Right forelimb (tissue), 1 donor: ENCODE data around the gene TXLNA.

Source experiments
- DNase-seq: peaks from one replicate; pipeline ENCODE4 v3.0.0-alpha.2; 2018

Gene TXLNA

GRCh38 chr1:32215629-32216480 lies 36.4 kb downstream of the TXLNA start:
- peak; percentile 70 for DNase-seq

- no peak for DNase-seq
These were observed 37.1 kb downstream of the TXLNA start for GRCh38 chr1:32216566-32216965.

DNA sequence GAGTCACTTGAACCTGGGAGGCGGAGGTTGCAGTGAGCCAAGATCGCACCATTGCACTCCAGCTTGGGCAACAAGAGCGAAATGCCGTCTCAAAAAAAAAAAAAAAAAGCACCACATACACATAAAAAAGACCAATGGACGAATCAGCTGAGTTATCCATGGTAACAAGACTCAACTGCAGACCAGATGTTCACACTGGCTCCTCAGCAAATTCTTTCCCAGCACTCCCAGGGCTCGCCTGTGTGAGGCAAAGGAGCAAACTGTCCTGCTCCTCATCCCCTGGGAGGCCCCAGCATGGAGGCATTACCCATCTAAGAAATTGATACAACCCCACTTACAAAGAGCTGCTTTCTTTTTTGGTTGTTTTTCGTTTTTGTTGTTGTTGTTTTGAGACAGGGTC lies 39.5 kb downstream of the TXLNA start:
- no peak for DNase-seq

GRCh38 chr1:32220746-32221580 lies 41.5 kb downstream of the TXLNA start:
- no peak for DNase-seq

DNA sequence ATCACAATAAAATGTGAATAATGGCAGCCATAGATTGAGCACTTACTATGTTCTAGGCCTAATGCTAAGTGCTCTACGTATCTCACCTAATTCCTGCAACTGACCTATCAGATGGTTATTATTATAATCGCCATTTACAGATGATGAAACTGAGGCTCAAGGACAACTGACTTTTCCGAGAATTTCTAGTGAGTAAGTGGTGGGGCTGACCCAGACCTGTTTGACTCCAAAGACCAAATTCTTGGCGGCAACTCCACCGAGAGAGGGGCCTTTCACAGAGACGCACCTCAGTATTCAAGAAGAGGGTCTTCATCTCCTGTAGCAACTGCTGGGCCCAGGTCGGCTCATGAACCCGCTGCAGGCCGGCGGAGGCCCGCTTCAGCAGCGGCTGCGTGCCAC lies 42.1 kb downstream of the TXLNA start:
- DNase-seq: no peak

DNA sequence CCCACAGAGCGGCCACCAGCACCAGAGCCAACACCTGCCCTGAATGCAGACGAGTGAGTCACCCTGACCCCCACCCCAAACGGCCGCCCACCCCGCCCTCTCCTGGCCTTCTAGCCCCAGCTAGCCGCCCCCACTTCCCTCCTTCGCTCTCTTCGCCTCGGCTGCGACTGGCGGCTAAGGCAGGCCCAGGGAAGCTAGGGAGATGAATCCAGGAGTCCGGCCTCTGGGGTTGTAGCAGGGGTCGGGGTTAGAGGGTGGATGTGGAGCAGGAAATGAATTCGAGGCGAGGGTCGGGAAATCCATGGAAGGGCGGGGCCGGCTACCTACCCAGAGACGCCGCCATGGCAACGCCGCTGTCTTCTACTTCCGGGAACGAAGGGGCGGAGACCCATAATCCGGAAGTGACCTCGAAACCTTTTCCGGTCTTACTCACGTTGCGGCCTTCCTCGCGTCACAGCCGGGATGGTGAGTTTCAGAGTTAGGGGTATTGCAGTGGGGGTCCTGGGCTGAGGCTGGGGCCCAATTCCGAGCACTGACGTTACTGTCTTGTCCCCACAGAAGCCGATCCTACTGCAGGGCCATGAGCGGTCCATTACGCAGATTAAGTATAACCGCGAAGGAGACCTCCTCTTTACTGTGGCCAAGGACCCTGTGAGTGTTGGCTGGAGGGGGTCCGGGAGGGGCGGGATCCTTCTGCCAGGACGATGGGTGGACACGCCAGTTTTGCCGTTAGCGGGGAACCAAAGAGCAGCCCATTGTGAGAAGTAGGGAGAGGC lies 42.7 kb downstream of the TXLNA start, which contains the start of the genes EIF3I and TMEM234:
Gene EIF3I, plus strand, starts transcription at position 428 of the 776 bp plus-strand sequence. Its CDS starts 35 bp downstream, at position 463.
Gene TMEM234, minus strand, starts transcription at position 374 of the 776 bp plus-strand sequence. Its CDS starts 31 bp downstream, at position 343.
- DNase-seq: peak; percentile 94

GRCh38 chr1:32223683-32224082 lies 44.2 kb downstream of the TXLNA start:
- DNase-seq: no peak

- DNase-seq: no peak
These were observed 44.8 kb downstream of the TXLNA start for GRCh38 chr1:32224285-32224684.

- no peak for DNase-seq
These were observed 49.3 kb downstream of the TXLNA start for GRCh38 chr1:32228771-32229170.

GRCh38 chr1:32231843-32232432 lies 52.5 kb downstream of the TXLNA start:
- DNase-seq: no peak

DNA sequence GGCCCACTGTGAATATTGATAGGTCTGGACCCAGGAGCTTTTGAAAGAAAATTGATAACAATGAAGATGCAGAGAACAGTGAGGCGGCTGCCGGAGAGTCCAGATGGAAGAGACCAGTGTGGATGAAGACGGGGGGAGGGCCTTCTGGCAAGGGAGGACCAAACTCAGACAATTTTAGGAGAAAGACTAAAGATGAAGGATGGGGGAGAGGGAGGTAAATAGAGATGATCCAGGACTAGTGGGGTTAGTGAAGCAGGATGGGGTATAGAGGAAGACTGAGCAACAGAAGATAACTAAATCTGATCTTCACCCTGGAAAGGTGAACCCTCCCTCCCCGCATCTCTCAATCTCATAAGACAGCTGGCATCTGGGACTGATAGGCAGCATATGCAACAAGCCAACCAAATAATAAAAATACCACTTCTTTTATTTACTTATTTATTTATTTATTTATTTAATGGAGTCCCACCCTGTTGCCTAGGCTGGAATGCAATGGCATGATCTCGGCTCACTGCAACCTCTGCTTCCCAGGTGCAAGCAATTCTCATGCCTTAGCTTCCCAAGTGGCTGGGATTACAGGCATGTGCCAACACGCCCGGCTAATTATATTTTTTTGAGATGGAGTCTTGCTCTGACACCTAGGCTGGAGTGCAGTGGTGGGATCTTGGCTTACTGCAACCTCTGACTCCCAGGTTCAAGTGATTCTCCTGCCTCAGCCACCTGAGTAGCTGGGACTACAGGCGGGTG lies 53.3 kb downstream of the TXLNA start:
- DNase-seq: no peak

DNA sequence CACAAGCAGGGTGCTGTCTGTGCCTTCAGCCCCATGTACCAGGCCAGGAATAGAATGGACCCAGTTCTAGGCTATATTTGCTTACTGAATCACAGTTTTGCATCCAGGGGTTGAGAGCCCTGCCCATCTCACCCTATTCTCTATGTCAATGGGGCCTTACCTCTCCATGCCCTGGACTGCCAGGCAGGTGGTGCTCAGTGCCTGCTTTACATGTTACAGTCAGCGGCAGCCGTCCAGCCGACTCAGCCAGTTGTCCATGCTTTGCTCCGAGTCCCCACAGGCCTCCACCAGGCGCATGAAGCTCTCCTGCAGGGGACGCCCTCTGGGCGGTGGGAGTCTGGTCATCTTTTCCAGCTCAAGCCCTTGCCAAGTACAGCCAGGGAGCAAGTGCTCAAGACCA lies 55.3 kb downstream of the TXLNA start:
- DNase-seq: no peak

DNA sequence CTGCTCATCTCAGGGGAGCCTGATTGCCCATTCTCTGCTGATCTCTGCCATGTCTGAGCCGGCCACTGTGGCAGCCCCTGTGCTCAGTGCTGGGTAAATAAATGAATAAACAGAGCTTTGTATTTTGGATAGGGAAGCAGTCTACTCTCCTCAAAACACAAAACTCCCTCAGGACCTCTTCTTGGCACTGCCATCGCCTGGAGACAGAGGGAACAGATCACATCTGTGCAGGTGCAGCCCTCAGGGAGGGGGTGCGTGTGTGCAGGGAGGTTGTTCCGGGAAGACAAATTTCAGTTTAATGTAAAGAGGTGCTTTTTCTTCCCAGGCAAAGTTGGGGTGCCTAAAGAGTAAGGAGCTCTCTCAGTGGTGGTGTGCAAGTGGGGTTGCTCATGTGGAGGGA lies 59.9 kb downstream of the TXLNA start:
- no peak for DNase-seq

DNA sequence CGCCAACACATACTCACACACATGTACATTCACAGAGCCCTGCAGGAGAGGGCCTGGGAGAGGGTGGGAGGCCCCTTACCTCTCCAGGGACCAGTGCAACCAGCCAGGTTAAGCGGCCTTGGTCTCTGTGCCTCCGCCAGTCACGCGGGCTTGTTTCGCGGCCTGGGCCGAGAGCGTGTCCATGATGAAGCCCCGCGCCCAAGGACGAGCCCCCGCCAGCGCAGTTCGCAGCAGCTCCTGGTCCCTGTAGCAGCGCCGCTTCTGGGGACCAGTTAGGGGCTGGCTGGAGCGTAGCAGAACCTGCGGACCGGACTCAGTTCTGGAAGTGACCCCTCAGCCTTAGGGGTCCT lies 60.3 kb downstream of the TXLNA start:
- no peak for DNase-seq

DNA sequence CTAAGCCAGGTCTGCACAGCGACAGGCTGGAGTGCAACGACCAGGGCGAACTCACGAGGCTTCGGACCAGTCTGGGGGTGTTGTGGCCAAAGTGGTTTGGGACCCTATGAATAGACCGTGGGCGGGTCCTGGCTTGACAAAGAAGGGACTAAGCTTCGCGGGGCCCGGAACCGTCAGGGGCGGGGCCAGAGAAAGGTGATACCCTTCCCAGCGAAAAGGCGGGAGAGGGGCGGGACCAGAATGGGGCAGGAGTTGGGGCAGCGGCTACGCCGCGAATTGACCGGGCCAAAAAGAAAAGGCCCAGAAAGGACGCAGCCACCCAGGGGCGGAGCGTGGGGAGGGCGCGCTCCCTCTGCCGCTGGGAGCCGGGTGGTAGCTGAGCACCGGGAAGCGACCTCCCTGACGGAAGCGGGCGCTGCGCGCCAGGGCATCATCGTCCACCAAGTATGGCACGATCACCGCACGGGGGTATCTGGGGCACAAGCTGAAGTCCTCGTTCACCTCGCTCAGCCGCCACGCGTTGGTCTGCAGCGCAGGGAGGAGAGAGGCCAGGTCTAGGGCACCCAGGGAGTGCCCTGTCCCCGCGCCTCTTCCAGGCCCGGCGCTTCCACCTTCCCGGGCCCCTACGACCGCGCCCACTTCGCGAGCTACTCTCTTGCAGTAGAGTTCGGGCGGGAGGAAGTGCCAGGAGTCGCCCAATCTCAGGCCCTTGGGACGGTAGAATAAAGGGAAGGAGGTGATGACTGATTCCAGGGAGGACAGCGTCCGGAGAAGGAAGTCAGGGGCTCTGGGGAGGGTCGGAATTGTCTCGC lies 60.9 kb downstream of the TXLNA start:
- peak; percentile 81 for DNase-seq

- peak; percentile 77 for DNase-seq
These were observed 61.7 kb downstream of the TXLNA start for GRCh38 chr1:32241001-32241763.

- no peak for DNase-seq
These were observed 62.9 kb downstream of the TXLNA start for GRCh38 chr1:32242341-32242851.

GRCh38 chr1:32246888-32247273 lies 67.4 kb downstream of the TXLNA start, which contains the start of gene FAM167B:
Gene FAM167B (plus strand): TSS chr1:32247222. CDS start chr1:32247422, 200 bp downstream.
- no peak for DNase-seq

DNA sequence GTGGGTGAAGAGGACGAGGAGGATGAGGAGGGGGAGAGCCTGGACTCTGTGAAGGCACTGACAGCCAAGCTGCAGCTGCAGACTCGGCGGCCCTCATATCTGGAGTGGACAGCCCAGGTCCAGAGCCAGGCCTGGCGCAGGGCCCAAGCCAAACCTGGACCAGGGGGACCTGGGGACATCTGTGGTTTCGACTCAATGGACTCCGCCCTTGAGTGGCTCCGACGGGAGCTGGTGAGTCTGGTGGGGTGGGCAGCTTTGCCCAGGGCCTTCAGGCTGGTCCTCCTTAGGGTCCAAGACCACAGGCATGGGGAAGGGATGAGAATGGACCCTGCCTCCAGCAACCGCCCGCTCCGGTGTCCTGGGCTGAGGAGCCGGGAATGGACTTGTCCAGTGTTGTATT lies 68.0 kb downstream of the TXLNA start:
- DNase-seq: no peak
